Ascending aorta (tissue), 2 donors: ENCODE results near the gene FBH1. TPM values are rescaled to one million over a fixed set of nuclear protein-coding genes. Genes with fewer than 3 reads are reported as not detected.

Experiments used
- DNase-seq, 2 donors: peaks; one replicate each; pipeline ENCODE4 v3.0.0-alpha.2; 2019; ENCODE audit warnings: low spot score in 2 of 2
- H3K27ac ChIP-seq, 2 donors: fragments of 200-600 bp; sonication (generic); one replicate each; pipeline ENCODE4 v1.5.1; 2016 to 2017; ENCODE audit warnings: mild to moderate bottlenecking in 1 of 2
- H3K27me3 ChIP-seq: fragments of 200-600 bp; sonication (generic); one replicate; pipeline ENCODE4 v1.5.1; 2017
- H3K36me3 ChIP-seq, 2 donors: fragments of 200-600 bp; sonication (generic); one replicate each; pipeline ENCODE4 v1.5.1; 2016
- H3K4me1 ChIP-seq, 2 donors: fragments of 200-600 bp; sonication (generic); one replicate each; pipeline ENCODE4 v1.5.1; 2016 to 2017; ENCODE audit warnings: mild to moderate bottlenecking in 1 of 2
- H3K4me3 ChIP-seq, 2 donors: fragments of 200-600 bp; sonication (generic); one replicate each; pipeline ENCODE4 v1.5.1; 2016 to 2017; ENCODE audit warnings: mild to moderate bottlenecking in 1 of 2
- H3K9me3 ChIP-seq, 2 donors: fragments of 200-600 bp; sonication (generic); one replicate each; pipeline ENCODE4 v1.5.1; 2016
- intact Hi-C: fragments of 100-400 bp; cut with DNase I; formaldehyde crosslinking; loops from one replicate; pipeline ENCODE4 v1.15.1; 2023
- total RNA-seq: library from RNA; depleted of rRNA; stranded (reverse); fragments of >200 nt; gene quantifications from one replicate; pipeline ENCODE4 v1.1.0, GENCODE V29; 2016
- TF ChIP-seq, protein P1 (sequence below), 3 experiments: fragments of 200-600 bp in 2 of 3; fragments of 450-650 bp in 1 of 3; sonication (generic) in 2 of 3; IDR thresholded peaks; one replicate each; pipeline ENCODE4 v1.5.1; 2016 to 2019; ENCODE audit warnings: antibody characterized with exemption in 3 of 3, mild to moderate bottlenecking in 1 of 3, moderate library complexity in 1 of 3

The FBH1 gene
- total RNA-seq, 1 donor from 2014 or later: 43.0 TPM

DNA sequence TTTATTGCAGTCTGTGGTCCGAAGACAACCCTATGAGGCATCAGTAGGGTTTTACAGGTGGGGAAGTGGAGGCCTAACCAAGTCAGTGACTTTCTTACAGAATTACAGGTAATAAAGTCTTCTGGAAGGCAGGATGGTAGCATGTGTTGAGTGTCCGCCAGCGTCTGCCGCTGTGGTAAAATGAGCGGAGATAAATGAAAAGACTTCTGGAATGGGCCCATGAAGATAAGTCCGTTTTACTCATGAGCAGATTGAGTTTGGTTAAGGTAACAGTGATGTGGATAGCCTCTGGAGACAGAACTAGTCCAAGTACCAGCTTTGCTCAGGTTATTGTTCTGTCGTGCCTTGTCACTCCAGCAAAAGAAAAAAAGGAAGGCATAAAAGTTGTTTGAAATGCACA, 966 bp downstream of the FBH1 start:
- Histone ChIP-seq H3K4me1 (peaks cover 2 to 25% of the 10 kb centered on the region in 2 donors), H3K27me3 (no peaks in the 10 kb centered on the region), H3K36me3 (peaks cover 16 to 23% of the 10 kb centered on the region in 2 donors), H3K9me3 (no peaks in the 10 kb centered on the region), H3K4me3 (peak overlapping the region; percentile 80 to 83), H3K27ac (peak overlapping the region; percentile 75 to 85)
- intact Hi-C loops: loop anchor here (2.0 kb wide), 1 partner anchor 54 kb away; no protein-coding TSS in a partner anchor
- TF ChIP-seq, protein P1, sequence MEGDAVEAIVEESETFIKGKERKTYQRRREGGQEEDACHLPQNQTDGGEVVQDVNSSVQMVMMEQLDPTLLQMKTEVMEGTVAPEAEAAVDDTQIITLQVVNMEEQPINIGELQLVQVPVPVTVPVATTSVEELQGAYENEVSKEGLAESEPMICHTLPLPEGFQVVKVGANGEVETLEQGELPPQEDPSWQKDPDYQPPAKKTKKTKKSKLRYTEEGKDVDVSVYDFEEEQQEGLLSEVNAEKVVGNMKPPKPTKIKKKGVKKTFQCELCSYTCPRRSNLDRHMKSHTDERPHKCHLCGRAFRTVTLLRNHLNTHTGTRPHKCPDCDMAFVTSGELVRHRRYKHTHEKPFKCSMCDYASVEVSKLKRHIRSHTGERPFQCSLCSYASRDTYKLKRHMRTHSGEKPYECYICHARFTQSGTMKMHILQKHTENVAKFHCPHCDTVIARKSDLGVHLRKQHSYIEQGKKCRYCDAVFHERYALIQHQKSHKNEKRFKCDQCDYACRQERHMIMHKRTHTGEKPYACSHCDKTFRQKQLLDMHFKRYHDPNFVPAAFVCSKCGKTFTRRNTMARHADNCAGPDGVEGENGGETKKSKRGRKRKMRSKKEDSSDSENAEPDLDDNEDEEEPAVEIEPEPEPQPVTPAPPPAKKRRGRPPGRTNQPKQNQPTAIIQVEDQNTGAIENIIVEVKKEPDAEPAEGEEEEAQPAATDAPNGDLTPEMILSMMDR (IDR thresholded peaks at IDR 0.05): no peak
- DNase-seq: peak in 1 of 2 donors; percentile 30

DNA sequence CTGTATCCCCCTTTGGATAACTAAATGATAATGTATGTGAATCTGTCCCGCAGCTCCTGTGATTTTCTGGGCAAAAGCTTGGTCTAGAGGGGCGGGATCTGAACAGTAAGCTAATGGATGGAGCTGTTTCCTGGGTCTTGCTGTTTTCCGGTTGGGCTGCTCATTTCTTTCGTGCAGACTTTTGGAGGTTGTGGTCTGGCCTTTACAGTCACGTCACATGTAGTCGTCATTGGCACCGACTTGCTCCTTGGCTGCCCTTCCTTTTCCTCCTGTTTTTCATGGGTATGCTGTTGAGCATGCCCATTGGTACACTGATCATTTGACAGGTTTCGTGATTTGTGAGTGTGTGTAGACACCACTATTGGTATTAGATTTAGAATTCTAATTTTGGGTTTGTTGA, 2.0 kb downstream of the FBH1 start:
- intact Hi-C loops: no loop called here
- no peaks in the 10 kb centered on the region for H3K9me3 ChIP-seq
- peaks cover 16 to 24% of the 10 kb centered on the region in 2 donors for H3K36me3 ChIP-seq
- TF ChIP-seq, protein P1 (IDR thresholded peaks at IDR 0.05): no peak
- H3K4me3 ChIP-seq: peak overlapping the region in 1 of 2 donors; percentile 83
- peaks cover 2 to 25% of the 10 kb centered on the region in 2 donors for H3K4me1 ChIP-seq
- DNase-seq: peak in 1 of 2 donors; percentile 66
- H3K27me3 ChIP-seq: no peaks in the 10 kb centered on the region
- H3K27ac ChIP-seq: peak overlapping the region; percentile 17 to 45

DNA sequence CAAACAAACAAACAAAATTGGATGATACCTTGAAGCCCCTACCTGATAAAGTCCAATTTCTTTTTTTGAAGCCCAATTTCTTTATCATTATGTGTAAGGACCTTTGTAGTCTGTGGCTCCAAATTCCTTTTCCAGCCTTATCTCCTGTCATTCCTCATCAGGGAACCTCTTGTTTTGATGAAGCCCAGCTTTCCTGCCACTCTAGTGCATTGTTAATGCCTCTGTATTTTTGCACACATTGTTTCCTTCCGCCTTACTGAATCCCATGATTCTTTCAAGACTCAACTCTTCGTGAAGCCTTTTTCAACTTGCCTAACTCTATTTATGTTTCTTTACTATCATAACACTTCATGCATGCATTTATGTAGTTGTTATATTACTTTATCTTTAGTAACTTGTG, 3.3 kb downstream of the FBH1 start:
- intact Hi-C loops: no loop called here
- H3K4me1 ChIP-seq: peaks cover 0 to 17% of the 10 kb centered on the region in 2 donors
- DNase-seq: no peak
- no peak overlapping the region for H3K4me3 ChIP-seq
- H3K36me3 ChIP-seq: peaks cover 20 to 31% of the 10 kb centered on the region in 2 donors
- H3K27me3 ChIP-seq: no peaks in the 10 kb centered on the region
- no peak overlapping the region for H3K27ac ChIP-seq
- no peaks in the 10 kb centered on the region for H3K9me3 ChIP-seq
- TF ChIP-seq, protein P1 (IDR thresholded peaks at IDR 0.05): no peak

DNA sequence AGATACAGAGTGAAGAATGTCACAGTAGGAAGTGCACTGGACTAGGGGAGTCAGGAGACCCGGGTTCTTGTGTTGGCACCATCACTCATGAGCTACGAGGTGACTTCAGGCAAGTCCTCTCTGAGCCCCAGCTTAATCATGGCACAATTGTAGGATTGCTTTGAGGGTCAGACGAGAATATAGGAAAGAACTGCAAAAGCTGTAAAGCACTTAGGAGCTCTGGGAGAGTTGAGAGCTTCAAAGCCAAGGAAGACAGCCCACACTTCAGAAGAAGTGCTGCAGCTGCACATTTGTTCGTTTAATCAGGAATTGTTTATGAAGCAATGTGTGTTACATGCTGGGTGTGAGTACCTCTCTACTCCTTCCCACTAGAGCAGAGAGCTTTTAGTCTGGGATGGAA, 4.4 kb downstream of the FBH1 start:
- no peaks in the 10 kb centered on the region for H3K27me3 ChIP-seq
- H3K36me3 ChIP-seq: peaks cover 20 to 33% of the 10 kb centered on the region in 2 donors
- peak in 1 of 2 donors; percentile 12 for DNase-seq
- no peak overlapping the region for H3K4me3 ChIP-seq
- H3K27ac ChIP-seq: no peak overlapping the region
- intact Hi-C loops: no loop called here
- TF ChIP-seq, protein P1 (IDR thresholded peaks at IDR 0.05): no peak
- H3K9me3 ChIP-seq: no peaks in the 10 kb centered on the region
- H3K4me1 ChIP-seq: peaks cover 0 to 15% of the 10 kb centered on the region in 2 donors

DNA sequence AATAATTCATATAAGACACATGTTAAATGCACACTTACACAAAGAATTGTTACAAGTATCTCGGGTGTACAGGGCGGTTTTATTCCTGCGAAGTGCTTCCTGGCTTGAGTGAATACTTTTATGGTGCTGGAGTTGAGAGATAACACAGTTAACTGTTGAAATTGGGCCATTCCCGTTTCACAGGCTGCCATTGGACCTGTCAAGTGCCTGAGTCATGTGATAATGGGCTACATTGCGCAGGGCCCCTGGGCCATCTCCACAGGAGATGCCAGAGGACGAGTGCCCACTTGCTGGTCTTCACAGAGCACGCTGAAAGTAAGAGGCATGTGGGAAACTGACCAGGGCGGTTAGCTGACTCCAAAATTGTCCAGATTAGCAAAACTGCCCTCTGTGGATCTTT, 4.8 kb downstream of the FBH1 start:
- H3K9me3 ChIP-seq: no peaks in the 10 kb centered on the region
- no peaks in the 10 kb centered on the region for H3K27me3 ChIP-seq
- peaks cover 20 to 33% of the 10 kb centered on the region in 2 donors for H3K36me3 ChIP-seq
- TF ChIP-seq, protein P1 (IDR thresholded peaks at IDR 0.05): no peak
- no peak overlapping the region for H3K27ac ChIP-seq
- H3K4me1 ChIP-seq: peaks cover 0 to 15% of the 10 kb centered on the region in 2 donors
- H3K4me3 ChIP-seq: no peak overlapping the region
- DNase-seq: peak in 1 of 2 donors; percentile 57
- intact Hi-C loops: no loop called here

DNA sequence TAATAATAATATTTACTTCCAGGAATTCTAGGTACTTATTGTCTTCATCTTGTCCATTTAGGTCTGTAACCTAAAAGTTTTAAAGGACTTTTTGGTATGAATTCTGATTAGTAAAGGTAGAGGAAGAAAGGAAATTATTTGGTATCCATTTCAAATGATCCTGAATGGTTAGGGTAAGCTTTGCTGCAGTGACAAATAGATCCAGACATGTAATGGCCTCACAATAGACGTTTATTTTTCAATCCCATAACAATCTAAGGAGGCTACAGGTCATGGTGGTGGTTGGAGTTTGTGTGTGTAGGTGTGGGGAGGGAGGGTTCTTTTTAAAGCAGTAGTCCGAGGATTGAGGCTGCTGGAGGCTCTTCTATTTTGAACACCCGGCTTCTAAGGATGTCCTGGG, 5.3 kb downstream of the FBH1 start:
- Histone ChIP-seq H3K27ac (no peak overlapping the region), H3K36me3 (peaks cover 20 to 33% of the 10 kb centered on the region in 2 donors), H3K4me3 (no peak overlapping the region), H3K27me3 (no peaks in the 10 kb centered on the region), H3K4me1 (peaks cover 0 to 15% of the 10 kb centered on the region in 2 donors), H3K9me3 (no peaks in the 10 kb centered on the region)
- no peak for DNase-seq
- intact Hi-C loops: no loop called here
- TF ChIP-seq, protein P1 (IDR thresholded peaks at IDR 0.05): no peak
